ENCODE data around the gene SSTR4. TPM values are rescaled to one million over a fixed set of nuclear protein-coding genes. Genes with fewer than 3 reads are reported as not detected.

SSTR4 gene
- total and polyA plus RNA-seq, 2 donors (not counting 3 experiments of a cell fraction or from before 2014, with no cell fraction given), result not detected

DNA sequence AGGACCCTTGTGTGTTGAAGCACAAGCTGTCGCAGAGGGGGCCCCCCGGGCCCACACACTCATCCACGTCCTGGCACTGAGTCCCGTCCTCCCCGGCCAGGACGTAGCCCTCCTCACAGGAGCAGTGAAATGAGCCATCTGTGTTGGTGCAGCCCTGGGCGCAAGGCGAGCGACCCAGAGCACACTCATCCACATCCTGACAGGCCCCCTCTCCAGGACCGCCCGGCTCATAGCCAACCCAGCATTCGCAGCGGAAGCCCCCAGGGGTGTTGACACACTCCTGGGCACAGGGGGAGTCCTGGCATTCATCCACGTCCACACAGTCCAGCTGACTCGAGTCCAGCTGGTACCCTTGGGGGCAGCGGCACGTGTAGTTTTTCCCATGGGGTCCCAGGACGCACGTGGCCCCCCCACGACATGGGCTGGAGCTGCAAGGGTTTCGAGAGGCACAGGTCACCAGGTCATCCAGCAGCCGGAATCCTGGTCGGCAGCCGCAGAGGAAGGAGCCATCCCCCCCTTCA is 49.8 kb downstream of the SSTR4 start:
- Histone ChIP-seq H3K27me3 (ENCODE audit: control insufficient read depth in 2 of 2, insufficient read depth in 2 of 2, low read length in 2 of 2) (no peaks in the 10 kb centered on the region), H4K20me1 (replicated peaks; ENCODE audit: control insufficient read depth, extremely low read depth, insufficient read depth, low read length) (no peaks in the 10 kb centered on the region), H3K36me3 (ENCODE audit: control insufficient read depth in 2 of 2, extremely low read depth in 1 of 2, insufficient read depth in 2 of 2, low read length in 2 of 2) (peaks cover 10 to 14% of the 10 kb centered on the region in 2 experiments), H3K79me2 (ENCODE audit: control insufficient read depth, insufficient read depth, low read length) (peaks cover 58% of the 10 kb centered on the region), H3K27ac (ENCODE audit: insufficient read depth, low read depth, low read length) (peak overlapping the region; percentile 98), H2AFZ (ENCODE audit: low read depth, low read length) (no peak overlapping the region), H3K4me1 (ENCODE audit: control insufficient read depth, extremely low read depth, insufficient read depth, low read length) (peaks cover 57% of the 10 kb centered on the region), H3K9me1 (replicated peaks; ENCODE audit: control insufficient read depth, extremely low read depth, insufficient read depth, low read length) (no peaks in the 10 kb centered on the region), H3K9me3 (replicated peaks; ENCODE audit: control insufficient read depth, insufficient read depth, low read length) (no peaks in the 10 kb centered on the region), H3K4me3 (replicated peaks in 1 of 3; ENCODE audit: insufficient read depth in 1 of 3, low read depth in 1 of 3, low read length in 3 of 3) (peak overlapping the region; percentile 82 to 93 (median 86)), H3K4me2 (ENCODE audit: insufficient read depth, low read length) (peak overlapping the region; percentile 95), H3K9ac (replicated peaks; ENCODE audit: extremely low read depth, insufficient read depth, low read length) (peak overlapping the region; percentile 96)
- BruUV-seq (replicated peaks), result no TSS peak
- TF ChIP-seq, protein P1, sequence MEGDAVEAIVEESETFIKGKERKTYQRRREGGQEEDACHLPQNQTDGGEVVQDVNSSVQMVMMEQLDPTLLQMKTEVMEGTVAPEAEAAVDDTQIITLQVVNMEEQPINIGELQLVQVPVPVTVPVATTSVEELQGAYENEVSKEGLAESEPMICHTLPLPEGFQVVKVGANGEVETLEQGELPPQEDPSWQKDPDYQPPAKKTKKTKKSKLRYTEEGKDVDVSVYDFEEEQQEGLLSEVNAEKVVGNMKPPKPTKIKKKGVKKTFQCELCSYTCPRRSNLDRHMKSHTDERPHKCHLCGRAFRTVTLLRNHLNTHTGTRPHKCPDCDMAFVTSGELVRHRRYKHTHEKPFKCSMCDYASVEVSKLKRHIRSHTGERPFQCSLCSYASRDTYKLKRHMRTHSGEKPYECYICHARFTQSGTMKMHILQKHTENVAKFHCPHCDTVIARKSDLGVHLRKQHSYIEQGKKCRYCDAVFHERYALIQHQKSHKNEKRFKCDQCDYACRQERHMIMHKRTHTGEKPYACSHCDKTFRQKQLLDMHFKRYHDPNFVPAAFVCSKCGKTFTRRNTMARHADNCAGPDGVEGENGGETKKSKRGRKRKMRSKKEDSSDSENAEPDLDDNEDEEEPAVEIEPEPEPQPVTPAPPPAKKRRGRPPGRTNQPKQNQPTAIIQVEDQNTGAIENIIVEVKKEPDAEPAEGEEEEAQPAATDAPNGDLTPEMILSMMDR (IDR thresholded peaks at IDR 0.05; ENCODE audit: extremely low read depth in 1 of 2, insufficient read depth in 1 of 2, low read depth in 1 of 2, low read length in 2 of 2), result no peak
- TF ChIP-seq FOS (IDR thresholded peaks at IDR 0.05; ENCODE audit: borderline replicate concordance, insufficient read depth, low read length) (peak; percentile 63), JUN (IDR thresholded peaks at IDR 0.05; ENCODE audit: borderline replicate concordance, insufficient read depth, insufficient read length, low read depth) (no peak), POLR2A (IDR thresholded peaks at IDR 0.05; ENCODE audit: low read depth, low read length) (peak; percentile 85), GATA2 (IDR thresholded peaks at IDR 0.05; ENCODE audit: insufficient read depth, insufficient read length, low read depth, low read length) (no peak), POLR2AphosphoS5 (IDR thresholded peaks at IDR 0.05; ENCODE audit: insufficient read depth, low read depth, low read length) (peak; percentile 85), MYC (IDR thresholded peaks at IDR 0.05; ENCODE audit: low read depth, low read length) (no peak), EZH2 (IDR thresholded peaks at IDR 0.05; ENCODE audit: borderline replicate concordance, low read depth, low read length, severe bottlenecking) (no peak)
- TF ChIP-seq, protein P2, sequence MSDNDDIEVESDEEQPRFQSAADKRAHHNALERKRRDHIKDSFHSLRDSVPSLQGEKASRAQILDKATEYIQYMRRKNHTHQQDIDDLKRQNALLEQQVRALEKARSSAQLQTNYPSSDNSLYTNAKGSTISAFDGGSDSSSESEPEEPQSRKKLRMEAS (IDR thresholded peaks at IDR 0.05; ENCODE audit: insufficient read depth, insufficient read length), result peak; percentile 87
- POLR2A ChIA-PET, result interaction anchor here (1.4 to 2.8 kb wide), 7 partner anchors 18 to 273 kb away, joined by 3 to 20 read pairs (median 11); no protein-coding TSS in a partner anchor
- dilution Hi-C loops (cut with MboI; ENCODE audit: extremely low pct_ligation_motif_present, low sequenced_read_pairs), result no loop called here
- CTCF ChIA-PET, result interaction anchor here (0.9 to 4.8 kb wide), 13 partner anchors 18 to 393 kb away, joined by 3 to 36 read pairs (median 20); partner anchors contain the start of gene THBD
- intact Hi-C loops (cut with micrococcal nuclease), result loop anchor here (1.0 to 10.0 kb wide), 3 partner anchors 35 to 1780 kb away; partner anchors contain the start of gene XRN2
- FAIRE-seq (peak; percentile 91), DNase-seq (ENCODE audit: low read depth, low spot score) (peak; percentile 77)
